Activated gamma-delta T cell treated with anti-CD3 and anti-CD28 coated beads, Interleukin-2, amount 50 U/mL, for 16 hours (primary cell): ENCODE data around the gene FAT1.

Experiments
- DNase-seq: peaks from one replicate; pipeline ENCODE4 v3.0.0-alpha.2; 2020; ENCODE audit warnings: low read depth

Gene FAT1

DNA sequence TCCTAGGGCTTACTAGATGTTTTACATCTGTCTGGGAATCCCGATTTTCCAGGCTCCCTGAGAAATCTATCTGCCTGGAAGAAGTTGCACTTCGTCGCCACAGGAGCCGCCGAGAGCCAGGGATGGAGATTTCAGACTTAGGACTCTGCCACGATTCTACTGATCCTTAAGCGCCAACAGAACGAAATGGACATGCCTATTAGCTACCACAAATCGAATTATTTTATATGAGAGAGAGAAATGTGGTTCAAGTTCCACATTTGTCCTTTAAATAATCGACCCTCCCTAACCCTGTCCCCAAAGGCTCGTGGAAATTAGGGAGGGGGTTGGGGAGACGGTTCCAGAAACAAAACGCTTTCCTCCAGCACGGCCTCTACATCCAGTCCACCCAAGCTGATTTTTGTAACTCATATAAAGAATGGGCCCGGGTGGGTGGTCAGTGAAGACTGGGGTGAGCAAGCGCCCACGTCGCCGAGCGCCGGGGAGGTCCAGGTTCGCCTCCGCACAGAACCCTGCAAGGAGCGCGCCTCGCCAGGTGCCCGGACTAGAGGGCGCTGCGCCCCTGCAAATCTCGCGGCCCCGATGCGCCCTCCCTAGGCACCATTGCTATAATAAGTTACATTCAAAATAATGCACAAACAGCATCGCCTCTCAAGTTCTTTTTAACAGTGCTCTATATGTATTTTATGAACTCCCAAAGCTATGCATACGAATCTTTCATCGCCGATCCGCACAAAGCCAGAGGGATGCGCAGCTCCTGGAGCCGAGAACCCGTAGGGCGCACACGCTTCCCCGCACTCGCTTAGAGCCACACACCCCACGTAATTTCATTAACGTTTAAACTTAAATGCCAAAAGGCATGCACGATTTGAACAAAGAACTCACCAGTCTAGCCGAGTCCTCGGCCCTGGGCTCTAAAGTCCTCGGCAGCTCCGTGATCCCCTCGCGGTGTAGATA is 2.1 kb upstream of the FAT1 start:
- no peak for DNase-seq

DNA sequence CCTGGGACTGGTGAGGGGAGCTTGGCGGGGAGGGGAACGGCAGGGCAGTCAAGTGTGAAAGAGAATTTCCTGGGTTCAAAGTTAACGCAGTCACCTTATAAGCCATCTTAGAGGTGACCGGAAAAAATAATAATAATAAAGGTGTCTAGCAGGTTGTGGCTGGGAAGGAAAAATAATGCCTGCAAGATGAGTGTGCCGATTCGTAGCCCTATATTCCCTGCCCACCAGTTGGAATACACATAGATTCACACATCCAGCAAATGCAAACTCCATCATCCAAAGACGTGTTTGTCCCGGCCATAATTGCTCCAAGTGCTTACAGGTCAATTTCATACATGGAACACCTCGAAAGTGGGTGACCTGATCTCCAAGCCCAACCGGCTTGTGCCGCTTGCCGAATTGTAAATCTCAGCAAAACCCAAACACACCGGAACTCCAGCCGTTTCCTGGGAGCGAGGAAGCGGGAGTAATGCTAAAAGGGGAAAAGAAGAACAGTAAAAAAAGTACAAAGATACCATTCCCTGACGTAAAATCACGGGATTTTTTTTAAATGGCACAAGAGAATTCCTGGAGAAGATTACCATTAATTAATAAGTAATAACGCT is 1.3 kb upstream of the FAT1 start:
- no peak for DNase-seq

DNA sequence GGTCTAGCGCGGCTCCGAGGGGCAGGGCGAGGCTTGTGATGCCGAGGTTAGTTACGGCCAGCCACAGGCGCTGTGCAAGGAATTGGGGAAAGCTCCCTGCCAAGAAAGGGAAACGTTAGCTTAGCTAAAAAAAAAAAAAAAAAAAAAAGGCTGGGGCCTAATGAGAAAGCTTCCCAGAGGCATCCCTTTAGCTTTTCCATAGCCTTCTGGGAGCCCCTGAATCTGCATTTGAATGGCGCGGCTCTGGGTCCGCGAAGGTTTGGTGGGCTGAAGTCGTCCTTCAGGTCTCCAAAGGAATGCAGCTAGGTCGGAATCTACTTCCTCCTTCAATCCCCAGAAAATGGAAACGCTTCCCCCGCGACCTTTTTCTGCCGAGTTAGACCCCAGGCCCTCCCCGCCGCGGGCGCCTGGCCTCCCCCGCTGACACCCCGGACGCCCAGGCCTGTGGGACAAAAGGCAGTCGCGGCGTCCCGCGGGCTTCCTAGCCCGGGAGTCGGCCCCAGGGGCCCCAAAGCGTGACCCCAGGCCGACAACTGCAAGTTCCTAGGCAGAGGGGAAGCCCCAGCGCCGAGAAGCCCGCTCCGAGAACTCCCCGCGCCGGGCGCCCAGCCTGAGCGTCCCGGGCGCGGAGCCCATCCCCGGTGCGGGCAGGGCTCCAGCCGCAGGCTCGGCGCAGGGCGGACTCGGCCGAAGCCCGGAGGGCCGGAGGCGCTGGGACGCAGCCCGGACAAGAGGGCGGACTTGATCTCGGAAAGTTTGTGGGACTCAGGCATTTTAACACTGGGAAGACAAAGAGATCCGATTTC is 605 bp upstream of the FAT1 start:
- DNase-seq, result no peak

DNA sequence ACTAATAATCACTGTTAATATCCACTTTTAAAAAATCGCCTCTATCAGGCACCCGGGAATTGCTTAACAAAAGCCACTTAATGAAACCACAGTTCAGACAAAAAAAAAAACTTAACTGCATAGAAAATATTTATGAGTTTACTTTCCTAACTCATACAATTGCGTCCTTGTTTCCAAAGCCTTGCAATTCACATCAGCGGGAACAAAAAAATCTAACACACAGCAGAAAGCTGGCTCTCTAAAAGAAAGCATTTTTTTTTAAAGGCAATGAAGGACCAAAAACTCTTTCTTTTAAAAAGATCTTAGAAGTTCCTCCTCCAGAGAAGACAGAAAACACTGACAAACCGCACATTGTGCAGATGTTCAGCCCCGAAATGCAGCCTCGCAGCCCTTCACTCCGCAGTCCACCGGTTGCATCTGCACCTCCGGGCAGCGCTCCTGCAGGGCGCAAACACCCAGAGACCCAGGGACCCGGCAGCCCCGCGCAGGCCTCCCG is 812 bp downstream of the FAT1 start:
- no peak for DNase-seq

DNA sequence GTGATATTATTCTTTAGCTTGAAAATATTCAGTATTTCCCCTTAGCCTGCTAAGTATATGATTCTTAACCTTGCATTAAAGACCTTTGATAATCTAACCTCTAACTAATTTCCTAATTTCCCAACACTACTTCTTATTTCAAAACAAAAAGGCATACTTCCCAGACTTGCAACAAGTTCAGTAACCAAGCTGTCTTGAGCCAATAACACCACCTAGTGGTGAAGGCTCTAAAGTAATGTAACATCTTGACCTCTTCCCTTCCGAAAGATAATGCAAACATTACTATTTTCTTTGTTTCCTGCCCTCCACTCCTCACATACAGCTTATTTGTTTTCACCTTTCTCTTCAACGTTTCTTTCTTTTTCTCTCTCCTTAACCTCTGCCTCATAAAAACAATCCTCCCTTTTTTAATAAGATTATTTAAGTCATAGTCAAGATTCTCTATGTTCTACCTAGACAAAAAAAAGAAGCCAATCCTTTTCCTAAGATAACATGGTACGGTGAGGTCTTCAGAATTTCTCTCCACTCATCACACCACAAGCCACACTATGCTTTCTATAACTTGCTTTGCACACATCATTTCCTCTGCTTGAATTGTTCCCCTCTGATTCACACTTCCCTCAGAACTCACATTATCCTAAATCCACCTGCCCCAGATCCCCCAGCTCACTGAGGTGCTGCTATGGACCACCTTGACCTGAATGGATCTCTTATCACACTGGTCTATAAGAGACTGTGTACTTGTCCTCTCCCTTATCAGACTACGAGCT is 3.5 kb downstream of the FAT1 start:
- DNase-seq, result no peak

DNA sequence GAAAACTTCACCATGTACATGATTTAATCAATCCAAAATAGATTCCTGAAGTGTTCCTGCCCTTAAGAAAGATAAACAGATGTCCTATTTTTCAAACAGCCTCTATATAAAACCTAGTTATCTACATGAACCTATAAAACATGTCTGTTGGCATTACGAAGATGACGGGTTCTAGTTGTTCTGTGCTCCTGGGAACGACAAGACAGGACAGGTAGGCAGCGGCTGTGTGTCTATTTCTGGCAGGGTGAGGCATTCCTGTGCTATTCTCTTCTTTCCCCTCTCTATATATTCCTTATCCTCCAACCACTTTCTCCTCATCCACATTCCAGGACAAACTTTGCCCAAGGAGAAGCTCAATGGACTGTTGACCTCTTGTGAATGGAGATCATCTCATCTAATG is 6.1 kb downstream of the FAT1 start:
- DNase-seq, result no peak

DNA sequence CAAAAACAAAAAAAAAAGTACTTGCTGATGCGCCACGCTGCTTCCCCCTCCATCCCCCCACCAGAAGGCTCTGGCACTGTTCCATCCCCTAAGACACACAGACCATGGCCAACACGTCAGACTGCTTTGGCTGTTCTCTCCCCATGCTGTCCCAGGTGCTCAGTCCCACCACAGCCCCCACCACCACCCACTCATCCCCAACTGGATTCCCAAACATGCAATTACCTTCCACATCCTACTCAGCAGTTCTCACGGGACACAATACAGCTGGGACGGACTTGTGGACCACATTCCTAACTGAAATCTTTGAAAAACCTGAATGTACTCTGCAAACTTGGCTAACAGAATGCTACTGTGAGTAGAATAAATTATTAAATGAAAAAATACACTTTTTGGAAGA is 8.6 kb downstream of the FAT1 start:
- no peak for DNase-seq

DNA sequence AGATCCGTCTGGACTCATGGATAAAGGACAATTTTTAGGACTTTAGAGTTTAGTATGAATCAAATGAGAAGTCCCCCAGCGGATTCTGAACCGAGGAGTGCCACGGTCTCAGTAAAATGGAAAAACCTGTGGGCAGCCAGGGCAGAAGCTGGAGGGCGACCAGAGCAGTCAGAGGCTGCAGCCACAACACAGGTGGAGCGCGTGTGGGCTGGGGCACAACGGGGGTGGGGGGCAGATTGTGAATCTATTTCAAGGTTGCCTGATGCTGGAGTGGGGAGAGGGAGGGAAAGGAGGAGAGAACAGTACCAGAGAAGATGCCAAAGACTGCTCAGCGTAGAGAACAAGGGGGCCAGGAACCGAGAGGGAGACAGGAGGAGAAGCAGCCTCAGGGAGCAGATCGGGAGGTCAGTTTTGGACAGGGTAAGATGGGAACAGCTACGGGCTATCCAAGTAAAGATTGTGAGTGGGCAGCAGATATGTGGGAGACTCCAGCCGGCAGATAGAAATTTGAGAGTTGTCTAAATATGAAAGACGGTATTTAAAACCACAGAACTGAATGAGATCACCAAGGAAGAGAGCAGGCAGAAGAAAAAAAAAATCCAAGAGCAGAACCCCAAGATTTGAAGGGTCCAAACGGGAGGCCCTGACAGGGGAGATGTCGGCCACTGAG is 9.5 kb downstream of the FAT1 start:
- no peak for DNase-seq

DNA sequence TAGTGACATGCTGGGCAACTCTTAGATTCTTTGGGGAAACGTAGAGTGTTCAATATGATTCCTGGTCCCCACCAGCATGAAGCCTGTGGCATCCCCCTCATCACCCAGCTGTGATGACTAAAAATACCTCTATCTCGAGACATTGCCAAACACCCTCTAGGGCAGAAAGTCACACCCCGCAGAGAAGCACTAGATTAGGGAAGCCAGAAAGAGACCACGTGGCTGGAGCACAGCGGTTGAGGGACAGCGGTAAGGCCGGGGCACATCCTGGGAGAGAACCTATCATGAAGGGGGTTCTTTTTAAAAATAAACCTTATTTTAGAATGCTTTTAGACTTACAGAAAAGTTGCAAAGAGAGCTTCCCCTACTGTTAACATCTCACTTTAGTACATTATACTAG is 11.0 kb downstream of the FAT1 start:
- DNase-seq, result no peak

DNA sequence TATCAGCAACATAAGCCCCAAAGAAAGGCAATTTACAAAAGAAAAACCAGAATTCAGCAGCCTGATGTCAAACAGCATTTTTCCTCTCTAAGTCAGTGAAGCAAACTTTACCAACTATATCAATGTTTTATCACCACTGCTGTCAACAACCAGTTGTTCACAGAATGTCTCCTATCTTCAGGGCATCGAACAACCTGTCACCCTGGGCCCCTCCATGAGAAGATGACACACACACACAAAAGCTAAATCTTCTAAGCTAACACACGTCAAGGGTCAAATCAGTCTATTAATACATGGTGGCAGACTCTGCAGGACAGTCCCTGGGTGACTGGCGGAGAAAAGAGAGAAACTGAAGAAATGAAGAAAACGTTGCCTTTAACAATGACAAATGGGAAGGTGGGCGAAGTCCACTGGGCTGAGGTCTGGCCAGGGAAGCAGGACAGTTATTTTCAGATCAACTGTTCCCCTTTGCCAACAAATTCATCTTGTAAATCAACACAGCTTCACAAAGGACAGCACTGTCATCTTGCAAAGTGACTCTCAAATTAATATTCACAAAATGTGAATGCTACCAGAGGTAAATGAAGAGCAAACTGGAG is 13.0 kb downstream of the FAT1 start:
- DNase-seq, result no peak

DNA sequence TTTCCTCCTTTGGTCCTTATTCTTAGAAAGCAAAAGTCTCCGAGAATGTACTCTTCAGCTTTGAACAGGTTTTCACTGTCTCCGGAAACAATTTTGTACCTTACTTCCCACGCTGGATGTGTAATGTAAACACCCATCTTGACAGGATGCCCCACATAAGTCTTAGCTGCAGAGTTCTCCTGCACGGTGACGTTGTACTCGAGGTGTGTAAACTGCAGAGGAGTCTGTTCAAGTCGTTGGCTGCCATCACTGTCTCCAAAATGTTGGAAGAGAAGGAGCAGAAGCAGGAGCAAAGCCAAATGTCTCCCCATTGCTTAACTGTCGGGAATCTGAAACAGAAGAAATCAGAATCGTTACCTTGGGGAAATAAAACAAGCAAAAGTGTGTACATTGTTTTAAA is 14.1 kb downstream of the FAT1 start:
- DNase-seq, result no peak

DNA sequence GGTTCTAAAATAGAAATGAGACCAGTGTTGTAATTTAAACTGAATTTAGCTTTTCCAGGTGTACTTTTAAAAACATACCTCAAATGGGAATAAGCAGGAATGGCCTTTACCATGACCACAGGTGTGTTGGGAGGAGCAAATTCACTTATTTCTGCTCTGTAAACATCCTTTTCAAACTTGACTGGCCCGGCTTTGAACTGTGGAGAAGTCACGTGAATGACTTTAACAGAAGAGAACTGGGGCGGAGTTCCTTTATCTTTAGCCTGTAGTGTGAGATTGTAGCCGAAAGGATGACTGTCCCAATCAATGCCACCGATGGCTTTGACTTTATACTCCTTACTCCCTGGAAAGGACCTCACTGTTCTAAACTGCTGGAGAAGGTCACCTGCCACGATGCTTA is 15.1 kb downstream of the FAT1 start:
- no peak for DNase-seq

DNA sequence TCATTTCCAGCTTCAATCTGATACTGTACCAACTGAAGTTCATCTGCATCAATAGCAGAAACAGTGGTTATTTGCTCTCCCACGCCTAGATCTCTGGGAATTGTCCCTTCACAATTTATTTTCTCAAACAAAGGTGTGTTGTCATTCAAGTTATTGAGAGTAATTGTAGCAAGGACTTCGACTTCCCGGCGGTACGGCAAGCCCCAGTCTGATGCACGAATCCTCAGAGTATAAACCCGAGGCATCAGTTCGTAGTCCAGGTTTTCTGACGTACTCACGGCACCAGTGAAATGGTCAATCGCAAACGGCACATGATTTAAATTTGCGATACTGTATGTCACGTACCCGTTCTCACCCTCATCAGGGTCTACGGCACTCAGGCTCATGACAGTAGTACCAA is 15.7 kb downstream of the FAT1 start:
- no peak for DNase-seq

DNA sequence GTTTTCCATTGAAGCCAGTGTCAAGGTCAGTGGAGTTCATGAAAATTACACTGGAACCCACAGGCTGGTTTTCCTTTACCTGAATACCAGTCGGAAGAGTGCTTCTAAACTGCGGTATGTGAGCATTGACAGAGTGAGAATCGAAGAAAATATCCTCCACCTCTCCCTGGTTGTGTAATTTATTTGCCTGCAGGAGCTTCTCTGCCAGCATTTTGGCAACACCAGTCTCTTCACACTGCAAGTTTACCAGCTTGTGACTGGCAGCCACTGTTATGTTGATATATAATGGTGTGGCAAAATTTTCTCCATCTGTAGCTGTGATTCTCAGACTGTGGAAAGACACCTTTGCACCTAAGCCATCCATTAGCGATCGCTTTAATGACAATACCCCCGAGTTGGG is 16.1 kb downstream of the FAT1 start:
- DNase-seq, result no peak

DNA sequence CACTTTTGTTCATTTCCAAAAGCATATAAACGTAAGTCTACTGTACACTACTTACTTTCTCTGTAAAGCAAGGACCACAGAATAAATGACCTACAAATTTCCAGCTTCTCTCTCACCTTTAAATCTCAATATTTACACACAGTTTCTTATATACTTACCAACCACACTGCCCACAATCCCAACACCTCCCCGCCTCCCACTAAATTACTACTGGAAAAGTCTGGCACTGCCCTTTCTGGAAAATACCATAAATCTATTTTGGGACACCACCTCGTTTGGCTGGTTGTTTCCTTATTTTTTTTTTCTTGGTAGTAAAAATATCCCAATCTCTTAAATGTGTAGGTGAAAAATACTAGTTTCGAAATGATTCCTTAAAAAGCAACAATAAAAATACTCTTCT is 19.6 kb downstream of the FAT1 start:
- no peak for DNase-seq

DNA sequence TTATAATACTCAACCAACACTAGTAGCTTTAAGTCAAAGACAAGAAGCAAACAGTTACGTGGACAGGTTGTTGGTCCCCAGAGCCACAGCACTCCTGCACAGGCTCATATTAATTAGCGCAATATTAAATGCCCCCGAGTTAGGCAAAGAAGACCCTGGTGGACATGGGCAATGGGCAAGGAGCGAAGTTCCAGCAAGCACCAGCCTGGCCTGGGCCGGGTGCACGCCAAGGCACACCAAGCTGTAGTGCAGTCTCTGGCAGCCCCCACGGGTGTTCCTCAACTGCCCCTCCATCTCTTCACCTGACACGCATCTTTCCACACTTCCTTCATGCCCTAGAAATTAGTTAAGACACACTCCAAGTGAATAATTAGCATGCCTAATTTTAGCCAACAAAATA is 20.1 kb downstream of the FAT1 start:
- no peak for DNase-seq

DNA sequence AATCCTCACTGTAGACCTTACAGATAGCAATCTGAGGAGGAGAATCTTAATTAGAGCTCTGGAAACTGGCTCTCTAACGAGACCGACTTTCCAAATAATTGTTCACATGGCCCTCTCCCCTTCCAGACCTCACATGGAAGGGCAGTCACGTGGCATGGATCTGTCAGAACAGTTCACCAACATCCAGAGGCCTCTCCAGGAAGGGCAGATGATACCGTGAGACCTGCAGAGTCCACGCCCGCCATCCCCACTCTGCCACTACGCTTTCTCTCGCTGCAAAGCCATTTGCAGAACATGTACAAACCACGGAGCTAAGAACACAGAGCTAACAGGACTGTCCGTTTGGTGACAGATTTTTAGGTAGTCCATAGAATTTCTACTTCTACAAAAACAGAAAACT is 20.7 kb downstream of the FAT1 start:
- DNase-seq, result no peak

DNA sequence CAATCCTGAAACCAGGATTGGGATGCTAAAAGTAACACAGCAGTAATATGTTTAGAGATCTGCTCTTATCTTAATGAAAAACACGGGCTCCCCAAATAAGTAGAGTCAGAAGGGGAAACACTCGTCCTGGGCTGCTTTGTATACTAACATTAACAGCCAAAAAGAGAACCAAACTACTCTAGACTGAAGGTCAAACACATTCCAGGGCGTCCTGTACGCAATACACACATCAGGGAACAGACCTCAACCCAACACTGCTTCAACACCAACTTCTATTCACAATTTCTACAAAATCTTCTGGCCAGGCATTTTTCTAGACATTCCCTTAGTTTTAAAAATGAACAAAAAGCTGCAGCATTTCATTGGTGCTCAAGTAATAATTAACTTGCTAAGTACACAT is 21.4 kb downstream of the FAT1 start:
- DNase-seq, result no peak

DNA sequence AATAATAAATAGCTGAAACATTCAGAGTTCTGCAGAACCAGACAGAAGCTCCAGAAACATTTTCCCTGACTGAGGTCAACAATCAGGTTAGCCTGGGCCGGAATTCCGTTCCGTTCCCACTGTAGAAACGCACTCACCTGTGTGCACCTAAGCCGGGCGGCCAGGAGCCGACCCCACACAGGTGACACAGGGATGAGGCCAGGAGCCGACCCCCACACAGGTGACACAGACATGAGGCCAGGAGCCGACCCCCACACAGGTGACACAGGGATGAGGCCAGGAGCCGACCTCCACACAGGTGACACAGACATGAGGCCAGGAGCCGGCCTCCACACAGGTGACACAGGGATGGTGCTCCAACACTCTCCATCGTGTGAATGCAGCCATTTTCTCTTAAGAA is 21.9 kb downstream of the FAT1 start:
- DNase-seq, result no peak

DNA sequence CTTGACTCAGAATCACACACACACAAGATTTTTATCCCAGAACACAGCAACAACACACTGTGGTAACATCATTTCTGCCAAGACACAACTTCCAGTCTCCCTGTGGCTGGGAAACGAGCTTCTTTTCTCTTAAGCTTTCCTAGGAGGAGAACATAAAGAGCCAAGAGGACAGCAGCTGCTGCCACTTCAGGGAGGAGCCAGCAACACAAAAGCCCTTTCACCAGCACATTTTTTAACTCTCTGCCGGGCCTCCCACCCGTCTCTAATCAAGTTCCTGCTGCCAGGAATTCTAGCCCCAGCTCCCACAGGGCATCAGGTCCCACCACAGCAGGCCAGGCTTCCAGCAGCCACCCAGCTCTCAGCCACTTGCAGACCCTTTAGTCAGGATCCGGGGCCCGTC is 22.4 kb downstream of the FAT1 start:
- DNase-seq, result no peak

DNA sequence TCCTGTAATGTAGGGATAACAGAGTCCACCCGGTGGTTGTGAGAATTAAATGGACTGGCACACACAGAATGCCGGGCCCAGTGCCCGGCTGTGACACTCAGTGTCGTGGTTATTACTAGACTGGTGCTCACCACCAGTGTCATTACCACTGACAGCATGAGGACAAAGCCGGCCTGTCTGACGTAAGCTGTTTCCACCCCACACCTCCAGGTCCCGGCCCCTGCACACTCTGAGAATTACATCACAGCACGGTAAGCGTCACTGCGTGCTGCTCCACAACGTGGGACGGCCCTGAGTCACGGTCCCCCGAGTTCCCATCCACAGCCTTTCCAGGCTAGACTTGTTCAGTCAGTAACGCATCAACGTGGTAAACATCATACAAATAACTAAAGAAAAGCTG is 22.9 kb downstream of the FAT1 start:
- DNase-seq, result no peak
